Measurements from ENCODE around the gene MRPL24. TPM values are rescaled to one million over a fixed set of nuclear protein-coding genes. Genes with fewer than 3 reads are reported as not detected.
"Not testable (repeated sequence)": the region's sequence is repeated elsewhere in the genome, so short reads cannot be mapped to it uniquely, and the experiment has no call there.

MRPL24 gene
- total and polyA plus RNA-seq, 2 donors from 2014 or later: 71.9 to 174 TPM

DNA sequence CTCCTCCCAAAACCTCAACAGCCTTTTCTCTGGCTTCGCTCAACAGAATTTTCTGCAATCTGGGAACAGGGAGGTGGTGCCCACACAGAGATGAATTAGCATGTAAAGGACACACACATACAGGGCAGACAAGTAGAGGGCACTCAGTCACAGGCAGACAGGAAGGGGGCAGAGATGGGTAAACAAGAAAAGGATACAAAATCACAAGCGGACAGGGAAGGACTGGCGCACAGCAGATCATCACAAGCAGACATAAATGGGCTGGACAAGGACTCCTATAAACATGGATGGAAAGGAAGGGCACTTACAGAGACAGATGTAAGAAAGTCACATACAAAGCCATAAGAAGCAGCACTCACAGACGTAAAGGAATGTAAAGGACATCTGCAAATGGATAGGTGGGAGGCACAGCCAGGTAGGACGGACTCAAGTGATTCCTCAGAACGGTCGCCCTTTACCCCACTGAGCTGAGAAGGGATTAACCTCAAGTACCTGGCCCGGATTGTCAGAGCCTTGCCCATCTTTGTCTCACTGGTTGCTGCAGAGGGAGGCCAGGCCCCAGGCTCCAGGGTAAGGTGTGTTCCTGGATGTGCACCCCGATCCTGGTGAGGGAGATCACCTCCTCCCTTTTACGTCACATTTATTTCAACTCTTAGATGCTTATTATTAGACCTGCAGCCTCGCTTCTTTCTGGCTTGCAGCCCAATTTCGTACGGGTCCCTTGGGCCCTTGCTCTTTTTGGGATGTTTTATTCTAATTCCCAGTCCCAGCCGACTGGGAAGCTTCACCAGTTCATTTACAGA is 25.6 kb upstream of the MRPL24 start:
- Histone ChIP-seq H3K4me3 (ENCODE audit: low read length in 3 of 3) (peak overlapping the region; percentile 81 to 98 (median 92)), H3K9me3 (ENCODE audit: control insufficient read depth in 2 of 3, insufficient read depth in 1 of 3, low read length in 3 of 3) (no peaks in the 10 kb centered on the region), H3K36me3 (ENCODE audit: control insufficient read depth in 2 of 3, insufficient read depth in 3 of 3, low read length in 3 of 3) (peaks cover 0 to 7% (median 6%) of the 10 kb centered on the region in 3 donors), H3K4me1 (ENCODE audit: control insufficient read depth in 2 of 3, insufficient read depth in 2 of 3, low read depth in 1 of 3, low read length in 3 of 3) (peaks cover 0 to 22% (median 16%) of the 10 kb centered on the region in 3 donors), H3K27ac (ENCODE audit: low read depth in 2 of 2, low read length in 2 of 2) (peak overlapping the region; percentile 76 to 96), H3K27me3 (ENCODE audit: control insufficient read depth, insufficient read depth, low read length) (no peaks in the 10 kb centered on the region), H3K9ac (ENCODE audit: low read length in 3 of 3) (peak overlapping the region; percentile 86 to 93 (median 88))
- intact Hi-C loops (cut with DNase I): no loop called here
- DNase-seq: peak in 2 of 5 donors; percentile 40 to 58
- no peak for FAIRE-seq
- TF ChIP-seq CTCF (IDR thresholded peaks at IDR 0.05; ENCODE audit: borderline replicate concordance, extremely low read depth, insufficient read depth): no peak

- DNase-seq (no peak), FAIRE-seq (no peak)
- Histone ChIP-seq H3K4me1 (ENCODE audit: control insufficient read depth in 2 of 3, insufficient read depth in 2 of 3, low read depth in 1 of 3, low read length in 3 of 3) (peaks cover 0 to 16% (median 14%) of the 10 kb centered on the region in 3 donors), H3K27me3 (ENCODE audit: control insufficient read depth, insufficient read depth, low read length) (no peaks in the 10 kb centered on the region), H3K9me3 (ENCODE audit: control insufficient read depth in 2 of 3, insufficient read depth in 1 of 3, low read length in 3 of 3) (no peaks in the 10 kb centered on the region), H3K4me3 (ENCODE audit: low read length in 3 of 3) (peak overlapping the region in 2 of 3 donors; percentile 92 to 98), H3K27ac (ENCODE audit: low read depth in 2 of 2, low read length in 2 of 2) (no peak overlapping the region), H3K36me3 (ENCODE audit: control insufficient read depth in 2 of 3, insufficient read depth in 3 of 3, low read length in 3 of 3) (peaks cover 0 to 3% (median 0%) of the 10 kb centered on the region in 3 donors), H3K9ac (ENCODE audit: low read length in 3 of 3) (no peak overlapping the region)
- intact Hi-C loops (cut with DNase I): no loop called here
- TF ChIP-seq CTCF (IDR thresholded peaks at IDR 0.05; ENCODE audit: borderline replicate concordance, extremely low read depth, insufficient read depth): no peak
Measured at GRCh38 chr1:156765666-156766065, 24.8 kb upstream of the MRPL24 start.

- H3K36me3 ChIP-seq (ENCODE audit: control insufficient read depth in 2 of 3, insufficient read depth in 3 of 3, low read length in 3 of 3); H3K4me3 ChIP-seq (ENCODE audit: low read length in 3 of 3); intact Hi-C loops (cut with DNase I); FAIRE-seq; H3K27me3 ChIP-seq (ENCODE audit: control insufficient read depth, insufficient read depth, low read length); DNase-seq; H3K9me3 ChIP-seq (ENCODE audit: control insufficient read depth in 2 of 3, insufficient read depth in 1 of 3, low read length in 3 of 3); H3K9ac ChIP-seq (ENCODE audit: low read length in 3 of 3); H3K27ac ChIP-seq (ENCODE audit: low read depth in 2 of 2, low read length in 2 of 2): not testable (repeated sequence)
- peaks cover 0 to 16% (median 14%) of the 10 kb centered on the region in 3 donors for H3K4me1 ChIP-seq (ENCODE audit: control insufficient read depth in 2 of 3, insufficient read depth in 2 of 3, low read depth in 1 of 3, low read length in 3 of 3)
Measured at GRCh38 chr1:156765136-156765535, 24.2 kb upstream of the MRPL24 start.

- H3K27ac ChIP-seq (ENCODE audit: low read depth in 2 of 2, low read length in 2 of 2): no peak overlapping the region
- peaks cover 0 to 1% (median 0%) of the 10 kb centered on the region in 3 donors for H3K4me1 ChIP-seq (ENCODE audit: control insufficient read depth in 2 of 3, insufficient read depth in 2 of 3, low read depth in 1 of 3, low read length in 3 of 3)
- DNase-seq (no peak), FAIRE-seq (no peak)
- TF ChIP-seq CTCF (IDR thresholded peaks at IDR 0.05; ENCODE audit: borderline replicate concordance, extremely low read depth, insufficient read depth): no peak
- no peak overlapping the region for H3K4me3 ChIP-seq (ENCODE audit: low read length in 3 of 3)
- intact Hi-C loops (cut with DNase I): no loop called here
- H3K36me3 ChIP-seq (ENCODE audit: control insufficient read depth in 2 of 3, insufficient read depth in 3 of 3, low read length in 3 of 3): no peaks in the 10 kb centered on the region
- H3K9me3 ChIP-seq (ENCODE audit: control insufficient read depth in 2 of 3, insufficient read depth in 1 of 3, low read length in 3 of 3): no peaks in the 10 kb centered on the region
- no peak overlapping the region for H3K9ac ChIP-seq (ENCODE audit: low read length in 3 of 3)
- no peaks in the 10 kb centered on the region for H3K27me3 ChIP-seq (ENCODE audit: control insufficient read depth, insufficient read depth, low read length)
Measured at GRCh38 chr1:156760796-156761104, 19.9 kb upstream of the MRPL24 start.

Measured in kidney (tissue), 14 donors.